T-helper 2 cell treated with Interferon-gamma antibody and Interleukin-4, amounts not matched to agents 100 ng/mL and 5 ng/mL, for 36 hours (primary cell): Measurements from ENCODE around the gene COL25A1. TPM values are rescaled to one million over a fixed set of nuclear protein-coding genes. Genes with fewer than 3 reads are reported as not detected.

ENCODE experiments used
- intact Hi-C: fragments of 100-400 bp; cut with micrococcal nuclease; formaldehyde crosslinking; loops from one replicate; pipeline ENCODE4 v1.15.1; 2023
- total RNA-seq: library from RNA; stranded (reverse); gene quantifications from 2 replicates; pipeline ENCODE4 v1.2.3, GENCODE V29; 2022

COL25A1 gene
- total RNA-seq, 1 donor from 2014 or later = not detected

DNA sequence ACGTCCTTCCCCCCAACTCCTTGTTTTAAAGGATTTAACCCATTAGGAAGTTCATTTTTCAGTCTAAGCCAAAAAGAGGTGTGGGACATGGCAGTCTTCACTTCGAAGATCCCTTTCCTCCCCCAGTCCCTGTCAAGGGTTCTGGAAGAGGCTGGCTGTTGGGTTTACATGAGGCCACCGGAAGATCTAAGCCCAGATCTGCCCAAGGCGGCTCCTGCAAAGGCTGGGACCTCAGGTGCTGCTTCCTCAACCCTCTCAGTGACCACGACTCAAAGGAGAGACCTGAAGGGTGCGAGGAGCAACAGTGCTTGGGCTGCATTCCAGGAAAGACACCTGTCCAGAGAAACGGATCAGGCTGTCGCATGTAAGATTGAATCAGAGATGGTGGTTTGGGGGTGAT is 516.1 kb downstream of the COL25A1 start:
- intact Hi-C loops = no loop called here

GRCh38 chr4:108783665-108784463 is 518.6 kb downstream of the COL25A1 start:
- intact Hi-C loops = no loop called here

DNA sequence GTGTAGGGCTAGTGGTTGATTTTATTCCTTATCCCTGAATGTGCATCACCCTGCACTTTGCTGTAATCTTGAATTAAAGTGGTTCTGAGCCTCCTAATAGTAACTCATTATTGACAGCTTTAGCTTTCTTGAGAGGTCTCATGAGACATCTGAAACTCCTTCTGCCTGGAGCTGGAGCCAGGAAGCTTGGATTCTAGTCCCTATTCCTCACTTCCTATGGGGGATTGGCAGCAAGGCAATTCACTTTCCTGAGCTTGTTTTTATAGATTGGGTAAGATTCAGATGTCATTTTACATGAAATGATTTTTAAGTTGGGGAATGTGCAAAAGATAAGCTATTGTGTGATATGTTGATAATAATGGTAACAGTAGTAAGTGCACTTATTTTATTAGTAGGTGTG is 522.5 kb downstream of the COL25A1 start:
- intact Hi-C loops = no loop called here

- intact Hi-C loops = no loop called here
Observed at GRCh38 chr4:108777388-108777787, 525.1 kb downstream of the COL25A1 start.

- intact Hi-C loops = no loop called here
Observed at GRCh38 chr4:108775921-108776320, 526.5 kb downstream of the COL25A1 start.

DNA sequence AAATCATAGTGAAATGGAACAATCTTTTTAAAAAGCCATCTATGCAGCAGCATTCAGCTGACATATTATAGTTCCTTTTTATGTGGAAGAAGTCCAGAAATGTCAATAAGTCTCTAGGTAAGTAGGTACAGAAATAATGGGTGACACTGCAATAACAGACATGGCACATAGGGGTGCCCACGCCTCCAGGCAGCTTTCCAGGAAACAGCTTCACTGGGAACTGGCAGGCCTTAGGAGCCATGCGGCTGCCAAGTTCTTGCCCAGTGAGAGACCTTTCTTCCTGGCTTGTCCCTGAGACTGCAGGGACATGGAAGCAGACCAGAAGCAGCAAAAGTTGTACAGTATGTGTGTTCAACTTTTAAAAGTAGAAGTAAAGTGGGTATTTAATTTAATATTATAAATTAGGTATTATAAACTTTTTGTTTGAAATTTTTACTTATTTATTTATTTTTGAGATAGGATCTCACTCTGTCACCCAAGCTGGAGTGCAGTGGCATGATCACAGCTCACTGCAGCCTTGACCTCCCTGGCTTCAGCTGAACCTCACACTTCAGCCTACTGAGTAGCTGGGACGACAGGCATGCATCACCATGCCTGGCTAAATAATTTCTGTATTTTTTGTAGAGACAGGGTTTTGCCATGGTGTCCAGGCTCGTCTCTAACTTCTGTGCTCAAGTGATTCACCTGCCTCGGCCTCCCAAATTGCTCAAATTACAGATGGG is 527.5 kb downstream of the COL25A1 start:
- intact Hi-C loops = no loop called here

GRCh38 chr4:108772402-108772801 is 530.1 kb downstream of the COL25A1 start:
- intact Hi-C loops = no loop called here

DNA sequence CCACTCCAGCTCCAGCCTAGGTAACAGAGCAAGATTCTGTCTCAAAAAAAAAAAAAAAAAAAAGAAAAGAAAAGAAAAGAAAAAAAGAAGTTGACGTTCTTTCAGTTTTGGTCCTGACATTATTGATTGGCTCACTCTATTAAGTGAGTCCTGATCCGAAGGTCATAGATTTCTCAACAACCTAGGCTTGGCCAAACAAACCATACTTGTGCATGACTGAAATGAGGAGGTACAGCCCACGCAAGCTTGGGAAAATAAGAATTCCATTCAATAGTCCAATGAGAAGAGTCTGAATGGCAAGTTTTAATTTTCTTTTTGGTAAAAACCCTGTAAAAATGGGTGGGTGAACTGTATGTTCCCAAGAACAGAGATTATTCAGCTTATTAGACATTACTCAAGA is 536.4 kb downstream of the COL25A1 start:
- intact Hi-C loops = no loop called here

DNA sequence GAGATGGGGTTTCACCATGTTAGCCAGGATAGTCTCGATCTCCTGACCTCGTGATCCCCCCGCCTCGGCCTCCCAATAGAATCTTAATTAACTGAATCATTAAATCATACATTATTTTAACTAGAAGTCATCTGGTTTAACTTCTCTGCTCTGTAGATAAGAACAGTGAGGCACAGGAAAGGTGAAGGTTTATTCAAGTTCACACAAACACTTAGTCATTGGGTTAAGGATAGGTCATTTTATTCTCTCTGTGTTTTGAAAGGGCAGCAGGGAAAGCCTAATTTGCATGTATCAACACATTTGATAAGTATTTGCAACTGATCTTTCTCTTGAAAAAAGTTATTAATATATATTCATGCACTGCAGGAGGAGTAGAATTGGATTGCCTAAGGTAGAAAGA is 538.5 kb downstream of the COL25A1 start:
- intact Hi-C loops = no loop called here

GRCh38 chr4:108763226-108763593 is 539.2 kb downstream of the COL25A1 start:
- intact Hi-C loops = no loop called here

DNA sequence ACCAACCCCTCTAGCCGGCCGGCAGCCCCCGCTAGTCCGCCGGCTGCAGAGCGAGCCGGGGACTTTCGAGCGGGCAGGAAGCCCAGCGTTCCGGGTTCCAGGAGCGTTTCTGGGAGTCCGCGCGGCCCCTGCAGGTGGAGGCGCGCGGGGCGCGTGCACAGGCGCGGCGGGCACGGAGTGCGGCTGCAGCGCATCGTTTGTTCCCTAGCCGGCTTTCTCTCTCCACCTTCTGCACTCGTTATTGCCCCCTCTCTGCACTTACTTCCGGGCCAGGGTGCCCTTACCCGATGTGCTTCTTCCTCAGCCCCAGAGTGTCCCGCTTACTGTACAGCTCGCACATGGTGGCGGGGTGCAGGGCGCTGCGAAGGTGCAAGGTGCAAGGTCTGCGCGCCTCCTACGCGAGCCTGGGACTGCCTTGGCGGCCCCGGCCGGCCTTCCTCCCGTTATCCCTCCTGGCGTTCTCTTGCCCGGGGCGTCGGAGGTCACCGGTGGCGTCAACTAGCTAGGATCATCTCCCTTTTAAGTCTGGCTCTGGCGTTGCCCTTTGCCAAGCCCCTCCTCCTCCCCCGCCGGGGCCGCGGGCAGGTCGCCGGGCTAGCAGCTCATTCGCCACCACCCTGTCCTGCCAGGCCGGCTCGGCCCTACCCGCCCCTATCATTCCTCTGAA is 539.8 kb downstream of the COL25A1 start, which contains the start of gene ETNPPL:
Gene ETNPPL (minus strand): TSS at position 495 of the 667 bp plus-strand sequence. CDS start 155 bp downstream, at position 340.
- intact Hi-C loops = no loop called here

Other genes with a start within 250 kb of the COL25A1 start
- gene SEC24B, start 131.2 kb upstream of the COL25A1 start, total RNA-seq = 25.6 and 26.6 TPM in 2 replicates